Left colon (tissue), 2 donors: Measurements from ENCODE around the gene CCBE1. TPM values are rescaled to one million over a fixed set of nuclear protein-coding genes. Genes with fewer than 3 reads are reported as not detected.

Experiments used
- ATAC-seq: fragments of 200-7000 bp; cut with Tn5 transposase; one replicate; pipeline ENCODE4 v1.9.1; 2020; ENCODE audit warnings: mild to moderate bottlenecking, moderate library complexity
- DNase-seq, 2 donors: peaks; one replicate each; pipeline ENCODE4 v3.0.0-alpha.2; 2020
- intact Hi-C, 2 donors: fragments of 100-400 bp; cut with DNase I in 1 of 2; cut with micrococcal nuclease in 1 of 2; formaldehyde crosslinking; loops; one replicate each; pipeline versions ENCODE4 v1.11.2 to v1.14.0; 2022; cut with DNase I, micrococcal nuclease
- total RNA-seq, 2 donors: library from RNA; stranded (reverse); fragmentation: NEBNext Ultra II Directional; extraction: Animal tissue kit (Norgen Biotek cat#: 25700); gene quantifications; one replicate each; pipeline ENCODE4 v1.2.1, GENCODE V29; 2021
- donor health status: DM: no; HTN: no; CAD: no.
- donor health status: DM: yes; HTN: yes; CAD: no.

CCBE1 gene
- total RNA-seq, 2 donors from 2014 or later: 0.31 to 8.0 TPM

DNA sequence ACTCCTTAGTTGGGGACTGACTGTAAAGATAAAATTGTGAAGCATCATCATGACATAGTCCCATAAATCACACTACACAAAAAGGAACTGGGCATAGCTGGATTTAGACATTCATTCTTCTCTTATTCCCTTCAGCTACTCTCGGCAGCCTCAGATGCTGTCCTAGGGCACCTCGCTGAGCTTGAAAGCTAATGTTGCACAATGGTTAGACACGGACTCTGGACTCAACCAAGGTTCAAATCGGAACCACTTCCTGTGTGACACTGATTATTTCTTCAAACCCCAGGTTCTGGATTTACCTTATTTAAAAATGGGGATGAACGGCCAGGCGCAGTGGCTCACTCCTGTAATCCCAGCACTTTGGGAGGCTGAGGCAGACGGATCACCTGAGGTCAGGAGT is 89.8 kb downstream of the CCBE1 start:
- DNase-seq (no peak), ATAC-seq (no peak)
- intact Hi-C loops: no loop called here

DNA sequence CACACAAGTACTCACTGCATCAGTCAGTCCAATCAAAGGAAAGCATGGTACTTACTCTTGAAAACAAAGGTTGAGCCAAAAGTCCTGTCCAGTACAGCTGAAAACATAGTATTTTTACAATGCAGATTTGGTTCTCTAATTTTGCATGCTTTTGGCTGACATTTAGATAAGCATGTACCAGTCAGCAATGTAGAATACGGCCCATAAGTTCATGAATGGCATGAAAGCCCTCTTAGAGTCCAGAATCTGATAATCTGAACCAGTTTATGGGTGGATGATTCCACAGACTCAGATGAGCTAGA is 90.2 kb downstream of the CCBE1 start:
- no peak for DNase-seq
- no peak for ATAC-seq
- intact Hi-C loops: no loop called here

DNA sequence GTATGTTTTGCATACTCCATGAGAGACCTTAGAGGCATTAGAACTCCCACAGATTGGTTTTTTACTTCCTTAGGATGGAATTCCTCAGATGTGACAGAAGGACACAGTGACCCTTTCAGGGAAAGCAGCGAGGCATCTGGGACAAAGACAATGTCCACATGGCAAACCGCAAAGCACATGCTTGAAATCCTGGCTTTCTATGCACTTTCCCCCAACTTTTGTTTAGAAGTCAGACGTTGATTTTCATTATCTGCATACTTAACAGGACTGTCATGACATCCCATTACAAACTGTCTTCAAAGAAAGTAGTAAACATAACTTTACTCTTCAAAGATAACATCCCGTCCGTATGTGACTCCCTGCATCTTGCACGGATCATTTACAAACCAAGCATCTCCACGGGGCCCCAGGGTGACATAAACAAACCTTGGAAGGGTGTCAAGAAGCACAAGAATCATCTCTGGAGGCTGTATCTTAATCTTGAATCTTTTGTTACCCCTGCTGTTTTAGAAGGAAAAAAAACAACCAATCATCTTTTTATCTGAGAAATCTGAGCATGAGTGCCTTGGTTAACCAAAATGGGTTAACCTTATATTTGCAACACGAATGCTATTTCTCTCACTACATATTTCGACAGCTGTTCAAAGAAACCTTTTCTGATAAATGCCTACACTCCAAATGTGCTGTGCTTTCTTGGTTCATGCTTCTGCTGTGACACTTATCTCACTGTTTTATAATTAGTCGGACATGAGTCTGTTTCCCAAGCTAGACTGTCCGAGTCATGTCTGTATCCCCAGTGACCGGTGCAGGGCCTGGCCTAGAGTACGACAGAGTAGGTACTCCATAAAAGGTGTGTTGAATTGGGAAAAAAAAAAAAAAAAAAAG is 90.8 kb downstream of the CCBE1 start:
- no peak for DNase-seq
- intact Hi-C loops: no loop called here
- no peak for ATAC-seq

DNA sequence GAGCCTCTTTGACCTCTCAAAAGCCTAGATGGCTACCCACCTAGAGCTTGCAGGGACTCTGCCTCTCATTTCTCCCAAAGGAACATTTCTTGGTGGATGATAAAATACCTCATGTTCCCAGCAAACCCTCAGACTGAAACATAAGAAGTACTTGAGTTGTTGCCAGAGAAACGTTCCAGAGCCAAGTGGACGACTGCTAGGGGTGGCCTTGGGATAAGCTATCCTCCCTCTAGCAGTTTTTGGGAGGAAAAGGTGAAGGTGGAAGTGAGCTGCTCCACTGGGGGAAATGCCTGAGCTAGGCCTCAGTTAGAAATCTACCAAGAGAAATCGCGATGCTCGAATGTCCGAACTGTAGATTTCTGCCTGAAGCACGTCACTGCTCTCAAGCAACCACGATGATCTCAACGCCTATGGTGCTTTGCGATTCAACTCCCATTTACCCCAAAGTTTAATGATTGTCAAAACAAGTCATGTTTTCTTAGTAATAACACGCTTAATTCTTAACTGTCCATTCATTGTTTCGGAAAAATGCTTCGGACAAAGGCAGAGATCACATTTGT is 91.5 kb downstream of the CCBE1 start:
- DNase-seq: no peak
- ATAC-seq: no peak
- intact Hi-C loops: no loop called here

DNA sequence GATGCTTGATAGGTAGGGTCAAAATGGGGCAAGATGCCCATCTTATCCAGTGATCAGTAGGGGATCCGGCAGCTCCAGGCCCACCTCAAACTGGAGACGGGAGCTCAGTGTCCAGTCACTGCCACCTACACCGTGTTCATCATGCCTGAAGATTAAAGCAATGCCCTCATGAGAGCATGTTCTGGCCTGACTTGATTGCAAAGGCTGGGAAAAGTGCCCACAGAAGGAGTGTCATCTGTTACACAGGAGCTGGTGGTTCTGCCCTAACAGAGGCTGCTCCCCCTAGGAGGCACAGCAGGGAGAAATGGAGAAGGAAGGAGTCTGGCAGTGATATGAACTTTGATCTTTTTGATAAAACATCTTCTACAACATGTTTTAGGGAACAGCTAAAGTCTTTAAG is 92.3 kb downstream of the CCBE1 start:
- no peak for ATAC-seq
- no peak for DNase-seq
- intact Hi-C loops: no loop called here

DNA sequence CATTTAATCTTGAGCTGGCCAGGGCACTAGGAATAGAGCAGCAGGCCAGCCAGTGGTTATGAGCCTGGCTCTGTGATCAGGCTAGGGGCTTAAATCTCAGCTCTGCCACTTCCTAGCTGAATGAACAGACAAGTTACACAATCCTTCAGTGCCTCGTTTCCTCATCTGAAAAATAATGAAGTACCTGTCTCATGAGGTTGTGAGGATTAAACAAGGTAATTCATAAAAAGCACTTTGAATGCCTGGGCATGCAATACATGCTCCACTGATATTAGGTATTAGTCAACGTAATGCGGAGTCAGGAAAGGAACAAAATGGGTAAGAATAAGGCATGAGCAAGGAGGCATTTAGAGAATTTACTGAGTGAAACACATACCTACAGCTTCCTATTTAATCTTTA is 100.2 kb downstream of the CCBE1 start:
- DNase-seq (no peak), ATAC-seq (no peak)
- intact Hi-C loops: no loop called here

DNA sequence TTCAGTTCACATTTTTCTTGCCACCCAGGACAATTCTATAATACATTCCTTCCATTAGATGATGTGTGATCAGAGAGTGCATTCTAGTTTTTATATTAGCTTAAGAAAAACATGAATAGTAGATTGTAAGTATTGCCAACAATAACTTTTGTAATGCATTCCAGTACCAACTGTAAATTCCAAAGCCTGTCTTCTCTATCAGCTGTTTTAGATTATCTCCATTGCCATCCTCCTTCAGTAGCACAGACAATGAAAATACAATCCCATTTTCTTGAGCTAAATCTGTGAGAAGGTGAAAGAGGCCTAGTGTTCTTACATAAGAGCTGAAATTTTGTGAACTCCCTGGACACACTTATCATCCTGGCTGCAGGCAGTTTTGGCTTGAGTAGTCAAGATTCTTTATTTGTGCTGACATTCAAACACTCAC is 103.9 kb downstream of the CCBE1 start:
- DNase-seq: no peak
- ATAC-seq: no peak

DNA sequence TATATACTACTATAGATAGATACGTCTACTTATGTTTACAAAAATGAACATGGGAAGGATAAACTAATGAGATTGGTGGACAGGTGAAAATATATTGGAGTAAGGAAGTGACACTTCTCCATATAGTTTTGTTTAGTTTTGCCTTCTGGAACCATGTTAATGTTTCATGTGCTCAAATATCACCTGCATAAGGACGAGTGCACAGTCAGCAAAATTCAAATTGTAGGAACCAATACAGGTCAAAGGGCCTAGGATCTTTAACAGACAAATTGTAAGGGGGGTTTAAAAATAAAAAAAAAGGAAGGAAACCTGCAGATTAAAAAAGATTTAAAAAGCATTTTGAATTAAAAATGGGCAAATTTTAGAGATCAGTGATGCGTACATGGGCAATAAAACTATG is 104.6 kb downstream of the CCBE1 start:
- ATAC-seq (no peak), DNase-seq (no peak)
- intact Hi-C loops: no loop called here

More for the DNA sequence above, 103.9 kb downstream of the CCBE1 start:
- intact Hi-C loops: no loop called here

DNA sequence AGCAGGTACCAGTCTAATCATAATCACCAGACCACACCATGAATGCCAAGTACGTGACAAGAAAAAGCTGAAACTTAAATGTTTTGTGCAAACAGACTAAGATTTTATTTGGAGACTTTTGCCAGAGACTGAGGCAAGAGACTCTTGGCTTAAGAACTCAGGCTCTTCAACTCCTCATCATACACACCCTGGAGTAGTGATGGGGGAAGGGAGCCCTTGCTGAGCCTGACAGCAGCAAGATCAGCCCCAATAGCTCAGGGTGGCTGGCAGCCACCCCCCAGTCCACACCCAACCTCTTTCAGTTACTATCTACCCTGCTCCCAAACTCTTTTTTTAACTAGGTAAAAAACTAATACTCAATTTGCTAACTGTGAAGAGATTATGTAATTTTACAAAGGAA is 114.8 kb downstream of the CCBE1 start:
- no peak for ATAC-seq
- DNase-seq: no peak
- intact Hi-C loops: no loop called here

DNA sequence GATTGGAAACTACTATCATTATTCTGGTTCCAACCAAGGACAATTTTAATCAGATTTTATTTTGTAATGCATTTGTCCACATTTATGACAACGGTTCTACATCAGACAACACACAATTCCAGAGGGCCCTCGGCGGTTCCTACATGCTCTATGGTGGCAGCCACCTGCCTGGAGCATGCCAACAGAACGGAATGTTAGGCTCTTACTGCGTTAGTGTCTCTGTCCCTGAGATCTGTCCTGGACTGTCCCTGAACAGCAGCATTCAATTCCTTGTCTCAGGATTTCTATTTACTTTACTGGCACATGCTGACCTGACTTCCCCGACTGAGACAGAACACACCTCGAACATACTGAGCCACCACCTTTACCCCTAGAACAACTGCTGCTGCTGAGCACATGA is 117.7 kb downstream of the CCBE1 start:
- intact Hi-C loops: no loop called here

DNA sequence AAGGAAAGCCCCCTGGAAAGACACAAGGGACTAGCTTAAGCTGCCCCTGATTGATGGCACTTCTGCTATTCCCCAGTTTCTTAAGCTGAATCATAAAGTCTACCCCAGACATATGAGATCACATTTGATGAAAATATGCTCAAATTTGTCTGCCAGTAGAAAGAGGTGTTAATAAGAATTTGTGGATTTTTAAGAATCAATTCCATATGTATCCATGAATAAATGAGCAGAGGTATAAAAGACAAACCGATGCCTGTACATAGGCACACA is 119.9 kb downstream of the CCBE1 start:
- intact Hi-C loops: no loop called here
- DNase-seq (no peak), ATAC-seq (no peak)

More for the DNA sequence above, 117.7 kb downstream of the CCBE1 start:
- no peak for DNase-seq
- ATAC-seq: no peak

DNA sequence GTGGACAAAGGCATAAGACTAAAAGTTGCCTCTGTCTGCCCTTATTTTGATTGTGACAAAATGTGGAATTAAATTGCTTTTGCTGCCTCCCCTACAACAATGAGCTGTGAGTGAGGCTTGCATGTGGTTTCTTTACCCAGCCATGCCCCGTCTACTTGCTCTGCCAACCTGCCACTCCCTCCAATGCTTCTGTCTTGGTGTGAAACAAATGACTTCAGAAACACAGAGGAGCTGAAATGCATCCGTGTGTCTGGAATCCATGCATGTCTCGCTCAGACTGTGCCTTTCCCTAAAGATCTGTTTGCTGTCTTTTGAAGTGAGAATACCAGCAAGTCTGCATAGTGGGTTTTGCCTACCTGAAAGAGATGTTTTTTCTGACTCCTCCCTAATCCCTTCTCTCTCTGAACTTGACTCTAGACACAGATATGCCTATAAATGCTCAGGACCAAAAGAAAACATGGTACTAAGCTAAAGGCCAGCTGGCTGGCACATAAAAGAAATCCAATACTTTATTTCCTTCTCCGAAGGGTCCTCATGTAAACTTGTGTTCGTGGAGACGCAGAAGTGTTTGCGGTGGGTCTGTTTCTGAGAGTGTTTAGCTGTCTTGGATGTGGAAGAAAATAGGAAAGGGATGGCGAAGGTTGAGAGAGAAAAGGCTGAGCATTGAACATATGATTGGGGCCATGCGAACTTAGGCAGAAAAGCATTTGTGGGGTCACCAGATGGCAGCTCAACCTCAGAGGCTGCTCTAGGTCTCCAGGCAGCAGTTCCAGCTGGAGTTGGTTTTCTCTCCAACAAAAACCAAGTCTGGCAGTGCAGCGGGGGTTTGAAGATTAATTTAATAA is 120.5 kb downstream of the CCBE1 start:
- intact Hi-C loops: no loop called here
- DNase-seq (no peak), ATAC-seq (no peak)

DNA sequence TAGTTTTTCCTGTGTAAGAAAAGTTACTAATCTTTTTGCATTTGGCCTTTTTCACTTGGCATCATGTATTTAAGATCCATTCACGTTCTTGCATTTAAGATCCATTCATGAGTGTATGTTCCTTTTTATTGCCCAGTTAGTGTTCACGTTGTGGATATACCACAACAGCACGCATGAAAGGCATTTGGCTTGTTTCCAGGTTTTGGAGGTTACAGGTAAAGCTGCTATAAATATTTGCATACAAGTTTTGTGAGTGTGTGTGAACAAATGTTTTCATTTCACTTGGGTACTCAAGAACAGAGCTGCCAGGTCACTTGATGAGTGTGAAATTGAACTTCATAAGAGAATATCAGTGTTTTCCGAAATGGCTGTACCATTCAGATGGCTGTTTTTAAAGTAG is 121.2 kb downstream of the CCBE1 start:
- DNase-seq (no peak), ATAC-seq (no peak)
- intact Hi-C loops: no loop called here

DNA sequence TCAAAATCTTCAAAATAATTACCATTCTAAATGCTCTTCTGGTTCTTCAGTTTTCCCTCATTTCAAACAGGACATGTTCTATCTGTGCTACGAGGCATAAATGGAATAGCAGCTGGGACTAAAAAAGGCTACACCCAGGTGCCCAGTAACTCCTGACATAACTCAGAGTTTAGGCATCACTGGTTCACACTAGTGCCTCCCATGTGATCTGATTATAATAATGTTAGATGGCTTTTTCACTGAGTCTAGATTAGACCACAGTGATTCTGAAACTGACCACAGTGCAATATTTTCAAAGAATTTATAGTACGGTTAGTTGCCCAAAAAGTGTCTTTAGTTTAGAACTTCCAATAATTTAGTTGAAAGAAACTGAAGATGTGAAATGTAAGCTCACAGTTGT is 123.3 kb downstream of the CCBE1 start:
- intact Hi-C loops: no loop called here
- DNase-seq (no peak), ATAC-seq (no peak)

DNA sequence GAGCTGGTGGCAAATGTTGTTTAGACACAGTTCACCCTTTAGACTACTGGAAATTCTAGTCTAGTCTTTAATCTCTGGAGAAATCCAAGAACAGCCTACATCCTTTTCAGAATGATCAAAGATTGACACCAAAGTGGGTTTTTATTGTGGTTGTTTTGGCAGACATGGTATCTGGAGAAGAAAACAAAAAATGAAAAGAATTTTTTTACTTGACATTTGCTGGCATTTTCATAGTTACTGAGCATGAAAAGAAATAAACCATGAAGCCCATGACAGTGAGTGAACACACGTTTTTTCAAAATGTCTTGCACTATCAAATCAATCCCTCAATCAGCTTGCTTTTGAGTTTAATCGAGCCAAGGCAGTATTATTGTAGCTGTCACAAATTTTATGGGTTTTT is 125.3 kb downstream of the CCBE1 start:
- no peak for ATAC-seq
- intact Hi-C loops: no loop called here
- DNase-seq: no peak

DNA sequence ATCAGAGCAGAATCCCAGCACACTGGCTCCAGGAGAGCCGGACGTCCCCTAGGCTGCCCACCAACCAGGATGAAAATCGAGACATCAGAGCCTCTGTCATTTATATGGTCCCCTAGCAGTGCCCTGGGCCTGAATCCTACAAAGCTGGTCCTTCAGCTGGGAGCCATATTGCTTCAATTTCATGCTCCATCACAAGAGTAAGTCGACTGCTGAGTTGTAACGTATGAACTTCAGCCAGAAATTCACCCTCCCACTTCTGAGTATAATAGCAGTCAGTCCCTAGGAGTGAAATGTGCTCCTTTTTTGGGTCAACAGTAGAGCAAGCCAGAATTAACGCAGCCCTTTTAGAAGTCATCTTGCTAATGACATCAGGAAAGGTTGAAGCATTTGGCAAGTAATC is 126.4 kb downstream of the CCBE1 start:
- DNase-seq (no peak), ATAC-seq (no peak)
- intact Hi-C loops: no loop called here

DNA sequence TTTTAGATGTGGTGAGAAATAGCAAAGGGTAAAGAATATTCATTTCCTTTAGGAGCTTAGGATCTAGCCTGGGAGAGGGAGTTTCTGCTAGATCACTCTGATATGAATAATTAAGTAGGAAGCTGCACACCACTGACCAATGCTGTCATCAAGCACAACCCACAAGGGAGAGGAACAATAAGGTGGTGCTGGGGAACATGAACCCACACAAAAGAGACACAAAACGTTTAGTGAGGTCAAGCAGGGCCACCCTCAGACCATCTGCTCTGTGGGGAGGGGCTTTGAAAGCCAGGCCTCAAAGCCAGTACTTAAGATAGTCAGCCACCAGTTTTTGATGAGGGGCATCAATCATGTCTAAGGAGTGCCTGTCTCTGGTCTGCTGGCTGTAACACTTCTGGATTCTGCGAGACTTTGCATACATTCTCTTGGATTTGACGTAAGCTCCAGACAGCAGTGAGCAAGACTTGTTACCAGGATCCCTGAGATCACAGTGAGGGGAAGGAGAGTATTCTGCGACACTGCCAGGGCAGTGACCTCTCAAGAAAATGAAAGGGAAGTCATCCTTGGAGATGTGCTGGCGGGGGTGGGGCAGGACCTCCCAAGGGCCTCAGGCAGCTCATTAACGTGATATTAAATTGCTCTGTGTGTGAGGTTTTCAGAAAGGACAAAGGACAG is 127.0 kb downstream of the CCBE1 start:
- ATAC-seq: no peak
- DNase-seq: no peak
- intact Hi-C loops: no loop called here

DNA sequence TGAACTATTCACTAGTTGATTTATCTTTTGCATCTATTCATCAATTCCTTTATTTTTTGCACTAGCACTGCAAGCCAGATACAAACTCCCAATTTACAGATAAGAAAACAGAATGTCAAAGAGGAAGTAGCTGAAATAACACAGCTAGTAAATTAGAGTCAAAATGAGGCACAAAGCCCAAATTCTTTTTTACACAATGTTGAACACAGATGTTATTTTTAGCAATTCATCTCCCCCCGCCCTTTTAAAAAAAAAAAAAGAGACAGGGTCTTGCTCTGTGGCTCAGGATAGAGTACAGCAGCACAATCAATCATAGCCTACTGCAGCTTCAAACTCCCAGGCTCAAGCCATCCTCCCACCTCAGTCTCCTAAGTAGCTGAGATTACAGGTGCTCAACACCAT is 127.8 kb downstream of the CCBE1 start:
- intact Hi-C loops: no loop called here
- ATAC-seq (no peak), DNase-seq (no peak)

DNA sequence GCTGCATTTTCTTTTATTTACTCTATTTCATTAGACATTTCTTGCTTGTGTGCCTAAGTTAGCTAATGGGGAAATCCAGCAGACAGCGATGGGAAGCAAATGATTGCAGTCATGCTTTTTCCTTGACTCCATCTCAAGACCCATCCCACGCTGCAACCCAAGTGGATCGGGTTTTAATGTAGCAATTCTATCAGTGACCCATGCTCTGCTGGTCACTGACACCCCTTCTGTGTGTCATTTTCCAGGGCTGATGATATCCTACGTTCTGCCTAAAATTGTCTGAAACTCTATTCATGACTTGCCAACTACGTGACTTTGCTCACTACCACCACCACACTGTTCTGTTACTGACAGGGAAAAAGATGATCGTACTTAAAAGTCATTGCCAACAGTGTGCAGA is 129.8 kb downstream of the CCBE1 start:
- ATAC-seq (no peak), DNase-seq (no peak)
- intact Hi-C loops: no loop called here

DNA sequence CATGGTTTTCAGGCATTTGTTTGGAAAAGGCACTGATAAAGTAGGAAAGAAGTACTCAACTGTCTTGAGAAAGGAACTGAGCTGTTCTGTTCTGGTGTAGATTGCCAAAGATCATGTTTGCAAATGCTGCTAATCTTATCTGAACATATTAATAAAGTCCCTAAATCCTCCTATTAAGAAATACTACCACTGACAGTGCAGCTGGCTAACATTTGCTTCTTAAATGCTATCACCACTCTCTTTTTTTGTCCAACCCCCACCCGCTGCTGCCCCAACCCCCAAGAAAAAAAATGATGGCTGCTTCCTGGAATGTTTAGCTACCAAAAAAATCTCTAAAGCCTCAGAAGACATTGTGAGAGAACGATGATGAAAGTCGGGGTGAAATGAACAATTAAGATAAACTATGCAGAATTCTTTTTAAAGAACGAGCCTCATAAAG is 130.7 kb downstream of the CCBE1 start:
- intact Hi-C loops: no loop called here
- DNase-seq: no peak
- ATAC-seq: no peak
